ENCODE results near the gene KRT38. TPM values are rescaled to one million over a fixed set of nuclear protein-coding genes. Genes with fewer than 3 reads are reported as not detected.

KRT38 gene
- polyA plus RNA-seq, 1 of the 3 experiments (the other 2 are of a cell fraction), result not detected

- POLR2A ChIA-PET, result no interaction called here
These were observed 45.5 kb upstream of the KRT38 start for GRCh38 chr17:41486316-41486715.

GRCh38 chr17:41484920-41485904 lies 44.4 kb upstream of the KRT38 start:
- H3K9ac ChIP-seq, result no peak overlapping the region
- H3K4me3 ChIP-seq (ENCODE audit: low read depth in 2 of 2, low read length in 1 of 2), result no peak overlapping the region
- no peak overlapping the region for H2AFZ ChIP-seq (ENCODE audit: low read depth)
- H4K20me1 ChIP-seq (ENCODE audit: insufficient read depth), result no peaks in the 10 kb centered on the region
- no peak for DNase-seq
- 73% methylated on average over 8 of the region's 8 CpGs for WGBS (ENCODE audit: low lambda C conversion rate)
- no peaks in the 10 kb centered on the region for H3K36me3 ChIP-seq (replicated peaks in 1 of 2; ENCODE audit: control insufficient read depth in 1 of 2, insufficient read depth in 2 of 2, low read length in 1 of 2)
- no peaks in the 10 kb centered on the region for H3K9me2 ChIP-seq
- no peaks in the 10 kb centered on the region for H3F3A ChIP-seq (replicated peaks; ENCODE audit: insufficient read depth)
- ChIA-PET POLR2A (interaction anchor here (0.7 kb wide), 1 partner anchor 92 kb away, joined by 3 read pairs; no protein-coding TSS in a partner anchor), CTCF (interaction anchor here (0.8 to 3.9 kb wide), 6 partner anchors 8 to 178 kb away, joined by 3 to 23 read pairs (median 4); no protein-coding TSS in a partner anchor)
- H3K4me1 ChIP-seq (ENCODE audit: control insufficient read depth in 1 of 2, insufficient read depth in 2 of 2, low read depth in 1 of 2, low read length in 1 of 2), result peaks cover 0 to 14% of the 10 kb centered on the region in 2 experiments; a peak in 1 of 4 replicates
- H3K27ac ChIP-seq (ENCODE audit: low read depth in 2 of 2, low read length in 1 of 2), result no peak overlapping the region
- no peaks in the 10 kb centered on the region for H3K9me3 ChIP-seq
- no peaks in the 10 kb centered on the region for H3K27me3 ChIP-seq (ENCODE audit: insufficient read depth)
- no peak overlapping the region for H3K4me2 ChIP-seq
- TF ChIP-seq TCF12 (IDR thresholded peaks at IDR 0.05) (no peak), GABPA (IDR thresholded peaks at IDR 0.05; ENCODE audit: low read depth) (no peak), RFX5 (IDR thresholded peaks at IDR 0.05; ENCODE audit: low read length) (no peak), JUND (IDR thresholded peaks at IDR 0.05) (no peak), MXI1 (IDR thresholded peaks at IDR 0.05; ENCODE audit: low read depth, low read length) (no peak), RAD21 (IDR thresholded peaks at IDR 0.05; ENCODE audit: low read length) (no peak)
- no peaks in the 10 kb centered on the region for H3K79me2 ChIP-seq (ENCODE audit: insufficient read depth)

More at GRCh38 chr17:41486316-41486715, 45.5 kb upstream of the KRT38 start:
- Histone ChIP-seq H3K36me3 (replicated peaks in 1 of 2; ENCODE audit: control insufficient read depth in 1 of 2, insufficient read depth in 2 of 2, low read length in 1 of 2) (no peaks in the 10 kb centered on the region), H3K9me2 (no peaks in the 10 kb centered on the region), H3K27ac (ENCODE audit: low read depth in 2 of 2, low read length in 1 of 2) (no peak overlapping the region), H3K9me3 (no peaks in the 10 kb centered on the region), H3F3A (replicated peaks; ENCODE audit: insufficient read depth) (no peaks in the 10 kb centered on the region), H3K4me2 (no peak overlapping the region), H2AFZ (ENCODE audit: low read depth) (no peak overlapping the region), H3K4me1 (ENCODE audit: control insufficient read depth in 1 of 2, insufficient read depth in 2 of 2, low read depth in 1 of 2, low read length in 1 of 2) (peaks cover 0 to 14% of the 10 kb centered on the region in 2 experiments; a peak in 1 of 4 replicates), H3K4me3 (ENCODE audit: low read depth in 2 of 2, low read length in 1 of 2) (no peak overlapping the region), H3K9ac (no peak overlapping the region), H3K79me2 (ENCODE audit: insufficient read depth) (no peaks in the 10 kb centered on the region), H4K20me1 (ENCODE audit: insufficient read depth) (no peaks in the 10 kb centered on the region), H3K27me3 (ENCODE audit: insufficient read depth) (no peaks in the 10 kb centered on the region)
- 80% methylated on average over 13 of the region's 13 CpGs for WGBS (ENCODE audit: low lambda C conversion rate)
- DNase-seq, result no peak
- CTCF ChIA-PET, result interaction anchor here (1.3 to 3.9 kb wide), 3 partner anchors 12 to 63 kb away, joined by 3 to 23 read pairs (median 3); partner anchors contain the start of gene KRT32
- no peak for TF ChIP-seq RAD21 (IDR thresholded peaks at IDR 0.05; ENCODE audit: low read length)
- no peak for TF ChIP-seq RXRA (IDR thresholded peaks at IDR 0.05; ENCODE audit: borderline replicate concordance, low read depth)
- TF ChIP-seq TAF1 (IDR thresholded peaks at IDR 0.05; ENCODE audit: borderline replicate concordance, low read depth, low read length), result no peak
